ENCODE measurements around the gene SERPINB7. TPM values are rescaled to one million over a fixed set of nuclear protein-coding genes. Genes with fewer than 3 reads are reported as not detected.

The SERPINB7 gene
- total and polyA plus RNA-seq, 2 of the 8 experiments (the other 6 are each of a cell fraction or from before 2014, with no cell fraction given) = not detected

DNA sequence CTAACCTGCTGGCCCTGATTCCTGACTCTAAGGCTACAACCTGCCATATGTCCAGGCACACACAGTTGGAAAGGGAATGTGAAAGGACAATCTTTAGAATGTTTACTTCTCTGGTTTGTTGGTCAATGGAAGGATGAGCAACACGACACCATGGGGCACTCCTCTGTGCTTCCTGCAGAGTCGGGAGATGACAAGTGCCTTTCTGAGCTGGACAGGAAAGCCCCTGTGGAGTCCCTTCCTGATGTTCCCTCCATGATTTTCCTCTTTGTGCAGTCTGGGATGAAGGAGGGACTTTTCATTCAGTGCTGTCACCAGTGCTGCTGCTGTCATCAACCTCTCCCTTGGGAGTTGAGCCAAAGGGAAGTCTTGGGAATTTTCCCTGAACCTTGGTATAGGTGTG is 22.6 kb upstream of the SERPINB7 start:
- POLR2A ChIA-PET (ENCODE audit: partially characterized antibody) = no interaction called here

More for the DNA sequence above, 22.6 kb upstream of the SERPINB7 start:
- no peak overlapping the region; the same call in 1 of the 2 replicates for H4K8ac ChIP-seq (ENCODE audit: extremely low read depth, insufficient read depth, low read length)
- no peaks in the 10 kb centered on the region for H3K4me1 ChIP-seq (replicated peaks in 1 of 4; ENCODE audit: control insufficient read depth in 3 of 4, insufficient read depth in 4 of 4, low read length in 3 of 4)
- H3K27me3 ChIP-seq (replicated peaks in 1 of 4; ENCODE audit: control insufficient read depth in 3 of 4, extremely low read depth in 1 of 4, insufficient read depth in 3 of 4, low read length in 3 of 4) = no peaks in the 10 kb centered on the region
- no peaks in the 10 kb centered on the region for H3K9me3 ChIP-seq (ENCODE audit: insufficient read depth in 2 of 2, low read depth in 1 of 2, low read length in 1 of 2)
- no peak overlapping the region for H2AFZ ChIP-seq (ENCODE audit: low read length)
- H4K5ac ChIP-seq (ENCODE audit: insufficient read length, low read depth, low read length) = no peak overlapping the region
- H3K4me2 ChIP-seq (ENCODE audit: insufficient read depth in 1 of 2, low read depth in 2 of 2, low read length in 2 of 2) = no peak overlapping the region
- CTCF ChIA-PET (ENCODE audit: partially characterized antibody) = interaction anchor here (1.3 to 1.8 kb wide), 3 partner anchors 11 to 234 kb away, joined by 3 to 9 read pairs (median 5); no protein-coding TSS in a partner anchor
- no peak overlapping the region for H2BK20ac ChIP-seq (ENCODE audit: low read length)
- H4K20me1 ChIP-seq (replicated peaks in 1 of 2; ENCODE audit: control insufficient read depth in 1 of 2, insufficient read depth in 2 of 2, low read length in 2 of 2) = no peaks in the 10 kb centered on the region
- 80% methylated on average over 2 of the region's 2 CpGs; no CpG with 5 or more reads in 1 of the 2 experiments for WGBS, 2 experiments (ENCODE audit: extremely low coverage in 1 of 2, insufficient coverage in 1 of 2, insufficient read length in 1 of 2, insufficient replicate concordance in 2 of 2, low coverage in 1 of 2, low lambda C conversion rate in 2 of 2, missing lambda C conversion rate in 1 of 2)
- H3K4ac ChIP-seq (replicated peaks; ENCODE audit: insufficient read length, low read depth, low read length) = no peak overlapping the region
- no peaks in the 10 kb centered on the region for H3K79me2 ChIP-seq (ENCODE audit: control insufficient read depth in 1 of 2, insufficient read depth in 2 of 2, low read length in 2 of 2)
- H2BK5ac ChIP-seq (ENCODE audit: low read depth, low read length) = no peak overlapping the region
- no peak overlapping the region for H3K4me3 ChIP-seq (ENCODE audit: extremely low read depth in 1 of 4, insufficient read depth in 2 of 4, low read depth in 3 of 4, low read length in 4 of 4)
- H2BK12ac ChIP-seq (ENCODE audit: low read depth, low read length) = no peak overlapping the region
- no peak overlapping the region for H2BK15ac ChIP-seq (ENCODE audit: low read length)
- H3K18ac ChIP-seq (ENCODE audit: extremely low read depth, low read length) = no peak overlapping the region
- H3K56ac ChIP-seq (replicated peaks; ENCODE audit: insufficient read length, low read depth, low read length) = no peak overlapping the region
- H2AK5ac ChIP-seq (ENCODE audit: low read depth, low read length) = no peak overlapping the region
- TF ChIP-seq, protein P1, sequence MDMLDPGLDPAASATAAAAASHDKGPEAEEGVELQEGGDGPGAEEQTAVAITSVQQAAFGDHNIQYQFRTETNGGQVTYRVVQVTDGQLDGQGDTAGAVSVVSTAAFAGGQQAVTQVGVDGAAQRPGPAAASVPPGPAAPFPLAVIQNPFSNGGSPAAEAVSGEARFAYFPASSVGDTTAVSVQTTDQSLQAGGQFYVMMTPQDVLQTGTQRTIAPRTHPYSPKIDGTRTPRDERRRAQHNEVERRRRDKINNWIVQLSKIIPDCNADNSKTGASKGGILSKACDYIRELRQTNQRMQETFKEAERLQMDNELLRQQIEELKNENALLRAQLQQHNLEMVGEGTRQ (IDR thresholded peaks at IDR 0.05; ENCODE audit: low read length) = no peak
- TF ChIP-seq FOSL1 (IDR thresholded peaks at IDR 0.05; ENCODE audit: insufficient read depth, low read depth, low read length) (no peak), TEAD4 (IDR thresholded peaks at IDR 0.05; ENCODE audit: low read depth, low read length) (no peak), CEBPB (IDR thresholded peaks at IDR 0.05; ENCODE audit: low read depth, low read length) (no peak), ZNF274 (IDR thresholded peaks at IDR 0.05; ENCODE audit: borderline replicate concordance, extremely low read depth, low read length) (no peak), SIRT6 (IDR thresholded peaks at IDR 0.05; ENCODE audit: low read length) (no peak), JUN (IDR thresholded peaks at IDR 0.05; ENCODE audit: low read depth, low read length) (no peak), EZH2 (IDR thresholded peaks at IDR 0.05; ENCODE audit: low read depth, low read length, severe bottlenecking) (no peak), CHD1 (IDR thresholded peaks at IDR 0.05; ENCODE audit: low read depth, low read length) (no peak), RNF2 (IDR thresholded peaks at IDR 0.05; ENCODE audit: borderline replicate concordance, low read depth, low read length, missing control alignments, poor library complexity, severe bottlenecking) (no peak)
- no peak overlapping the region for H3K27ac ChIP-seq (ENCODE audit: low read depth, low read length)
- no peak overlapping the region for H3K9ac ChIP-seq (replicated peaks in 1 of 4; ENCODE audit: extremely low read depth in 1 of 4, low read depth in 3 of 4, low read length in 3 of 4)
- no peak overlapping the region for H3K23ac ChIP-seq (ENCODE audit: insufficient read length)
- H2BK120ac ChIP-seq (replicated peaks; ENCODE audit: low read depth, low read length) = no peak overlapping the region
- H4K91ac ChIP-seq (replicated peaks; ENCODE audit: insufficient read length, low read length) = no peak overlapping the region
- no peaks in the 10 kb centered on the region for H3K36me3 ChIP-seq (ENCODE audit: control insufficient read depth in 2 of 4, insufficient read depth in 4 of 4, low read length in 3 of 4)
- no peak overlapping the region for H3K14ac ChIP-seq (ENCODE audit: insufficient read length)
- FAIRE-seq = no peak
- no peak for DNase-seq (ENCODE audit: low read depth in 1 of 2, low spot score in 2 of 2)
- H3K23me2 ChIP-seq (ENCODE audit: low read depth, low read length) = no peaks in the 10 kb centered on the region; the same call in 1 of the 2 replicates
- no peaks in the 10 kb centered on the region for H3K79me1 ChIP-seq (ENCODE audit: low read depth, low read length)

All from H1 (cell line).